ENCODE results near the gene ZNF581. TPM values are rescaled to one million over a fixed set of nuclear protein-coding genes. Genes with fewer than 3 reads are reported as not detected.

ZNF581 gene
- total and polyA plus RNA-seq, 5 donors from 2014 or later: 23.7 to 36.6 (median 33.8) TPM

GRCh38 chr19:55660404-55660803, 17.0 kb downstream of the ZNF581 start:
- Mint-ChIP-seq H3K27me3 (no peaks in the 10 kb centered on the region), H3K36me3 (peaks cover 45% of the 10 kb centered on the region), H3K4me3 (peak overlapping the region in 1 of 4 donors; percentile 79), H3K9me3 (no peaks in the 10 kb centered on the region), H3K27ac (peak overlapping the region in 1 of 3 donors; percentile 32), H3K4me1 (peaks cover 7 to 70% (median 41%) of the 10 kb centered on the region in 4 donors)
- no peak overlapping the region for H3K27ac ChIP-seq (ENCODE audit: insufficient read depth, low read length, poor library complexity, severe bottlenecking)
- DNase-seq: no peak
- H3K4me1 ChIP-seq (ENCODE audit: control insufficient read depth, insufficient read depth, low read length, poor library complexity, severe bottlenecking): peaks cover 50% of the 10 kb centered on the region
- ATAC-seq (ENCODE audit: low read depth in 2 of 2): no peak
- H3K4me3 ChIP-seq (ENCODE audit: low read depth, low read length): no peak overlapping the region
- H3K9me3 ChIP-seq (ENCODE audit: control insufficient read depth in 2 of 2, low read length in 2 of 2): no peaks in the 10 kb centered on the region
- no peaks in the 10 kb centered on the region for H3K27me3 ChIP-seq (ENCODE audit: control insufficient read depth, insufficient read depth, low read length)
- peaks cover 64% of the 10 kb centered on the region for H3K36me3 ChIP-seq (ENCODE audit: control insufficient read depth, insufficient read depth, low read length)

GRCh38 chr19:55660991-55661390, 17.5 kb downstream of the ZNF581 start:
- Mint-ChIP-seq H3K36me3 (peaks cover 44% of the 10 kb centered on the region), H3K9me3 (no peaks in the 10 kb centered on the region), H3K4me1 (peaks cover 7 to 67% (median 37%) of the 10 kb centered on the region in 4 donors), H3K4me3 (peak overlapping the region in 1 of 4 donors; percentile 79), H3K27me3 (no peaks in the 10 kb centered on the region), H3K27ac (no peak overlapping the region)
- Histone ChIP-seq H3K36me3 (ENCODE audit: control insufficient read depth, insufficient read depth, low read length) (peaks cover 67% of the 10 kb centered on the region), H3K9me3 (ENCODE audit: control insufficient read depth in 2 of 2, low read length in 2 of 2) (no peaks in the 10 kb centered on the region), H3K27me3 (ENCODE audit: control insufficient read depth, insufficient read depth, low read length) (no peaks in the 10 kb centered on the region), H3K4me1 (ENCODE audit: control insufficient read depth, insufficient read depth, low read length, poor library complexity, severe bottlenecking) (peaks cover 44% of the 10 kb centered on the region), H3K4me3 (ENCODE audit: low read depth, low read length) (no peak overlapping the region), H3K27ac (ENCODE audit: insufficient read depth, low read length, poor library complexity, severe bottlenecking) (no peak overlapping the region)
- no peak for ATAC-seq (ENCODE audit: low read depth in 2 of 2)
- DNase-seq: no peak

GRCh38 chr19:55661826-55662225, 18.4 kb downstream of the ZNF581 start:
- H3K9me3 Mint-ChIP-seq: no peaks in the 10 kb centered on the region
- Histone ChIP-seq H3K4me3 (ENCODE audit: low read depth, low read length) (no peak overlapping the region), H3K9me3 (ENCODE audit: control insufficient read depth in 2 of 2, low read length in 2 of 2) (no peaks in the 10 kb centered on the region), H3K27me3 (ENCODE audit: control insufficient read depth, insufficient read depth, low read length) (no peaks in the 10 kb centered on the region), H3K27ac (ENCODE audit: insufficient read depth, low read length, poor library complexity, severe bottlenecking) (no peak overlapping the region), H3K4me1 (ENCODE audit: control insufficient read depth, insufficient read depth, low read length, poor library complexity, severe bottlenecking) (peaks cover 36% of the 10 kb centered on the region), H3K36me3 (ENCODE audit: control insufficient read depth, insufficient read depth, low read length) (peaks cover 75% of the 10 kb centered on the region)
- DNase-seq (no peak), ATAC-seq (ENCODE audit: low read depth in 2 of 2) (no peak)
- H3K27ac Mint-ChIP-seq: peak overlapping the region in 1 of 3 donors; percentile 71
- H3K36me3 Mint-ChIP-seq: peaks cover 44% of the 10 kb centered on the region
- peaks cover 7 to 65% (median 29%) of the 10 kb centered on the region in 4 donors for H3K4me1 Mint-ChIP-seq
- peak overlapping the region in 2 of 4 donors; percentile 62 to 82 for H3K4me3 Mint-ChIP-seq
- no peaks in the 10 kb centered on the region for H3K27me3 Mint-ChIP-seq

- H3K4me1 ChIP-seq (ENCODE audit: control insufficient read depth, insufficient read depth, low read length, poor library complexity, severe bottlenecking): peaks cover 14% of the 10 kb centered on the region
- DNase-seq: no peak
- no peak overlapping the region for H3K27ac ChIP-seq (ENCODE audit: insufficient read depth, low read length, poor library complexity, severe bottlenecking)
- H3K4me3 ChIP-seq (ENCODE audit: low read depth, low read length): no peak overlapping the region
- no peak for ATAC-seq (ENCODE audit: low read depth in 2 of 2)
- H3K4me3 Mint-ChIP-seq: peak overlapping the region in 1 of 4 donors; percentile 22
- H3K36me3 ChIP-seq (ENCODE audit: control insufficient read depth, insufficient read depth, low read length): peaks cover 90% of the 10 kb centered on the region
- H3K4me1 Mint-ChIP-seq: peaks cover 0 to 57% (median 15%) of the 10 kb centered on the region in 4 donors
- H3K9me3 ChIP-seq (ENCODE audit: control insufficient read depth in 2 of 2, low read length in 2 of 2): no peaks in the 10 kb centered on the region
- no peaks in the 10 kb centered on the region for H3K27me3 ChIP-seq (ENCODE audit: control insufficient read depth, insufficient read depth, low read length)
- H3K9me3 Mint-ChIP-seq: no peaks in the 10 kb centered on the region
- peak overlapping the region in 1 of 3 donors; percentile 52 for H3K27ac Mint-ChIP-seq
- peaks cover 37% of the 10 kb centered on the region for H3K36me3 Mint-ChIP-seq
- no peaks in the 10 kb centered on the region for H3K27me3 Mint-ChIP-seq
These were observed 20.5 kb downstream of the ZNF581 start for GRCh38 chr19:55663846-55664536.

- Mint-ChIP-seq H3K27me3 (no peaks in the 10 kb centered on the region), H3K27ac (no peak overlapping the region), H3K4me1 (peaks cover 0 to 55% (median 17%) of the 10 kb centered on the region in 4 donors), H3K4me3 (no peak overlapping the region), H3K9me3 (no peaks in the 10 kb centered on the region), H3K36me3 (peaks cover 39% of the 10 kb centered on the region)
- H3K27me3 ChIP-seq (ENCODE audit: control insufficient read depth, insufficient read depth, low read length): no peaks in the 10 kb centered on the region
- no peak overlapping the region for H3K27ac ChIP-seq (ENCODE audit: insufficient read depth, low read length, poor library complexity, severe bottlenecking)
- no peaks in the 10 kb centered on the region for H3K9me3 ChIP-seq (ENCODE audit: control insufficient read depth in 2 of 2, low read length in 2 of 2)
- DNase-seq (no peak), ATAC-seq (ENCODE audit: low read depth in 2 of 2) (no peak)
- peaks cover 86% of the 10 kb centered on the region for H3K36me3 ChIP-seq (ENCODE audit: control insufficient read depth, insufficient read depth, low read length)
- no peak overlapping the region for H3K4me3 ChIP-seq (ENCODE audit: low read depth, low read length)
- H3K4me1 ChIP-seq (ENCODE audit: control insufficient read depth, insufficient read depth, low read length, poor library complexity, severe bottlenecking): peaks cover 11% of the 10 kb centered on the region
These were observed 23.0 kb downstream of the ZNF581 start for GRCh38 chr19:55666343-55667005.

GRCh38 chr19:55667006-55667381, 23.5 kb downstream of the ZNF581 start:
- H3K4me3 Mint-ChIP-seq: no peak overlapping the region

GRCh38 chr19:55667511-55667910, 24.1 kb downstream of the ZNF581 start:
- DNase-seq (no peak), ATAC-seq (ENCODE audit: low read depth in 2 of 2) (no peak)
- H3K36me3 Mint-ChIP-seq: peaks cover 38% of the 10 kb centered on the region
- Histone ChIP-seq H3K9me3 (ENCODE audit: control insufficient read depth in 2 of 2, low read length in 2 of 2) (no peaks in the 10 kb centered on the region), H3K27me3 (ENCODE audit: control insufficient read depth, insufficient read depth, low read length) (no peaks in the 10 kb centered on the region), H3K4me1 (ENCODE audit: control insufficient read depth, insufficient read depth, low read length, poor library complexity, severe bottlenecking) (peaks cover 11% of the 10 kb centered on the region), H3K27ac (ENCODE audit: insufficient read depth, low read length, poor library complexity, severe bottlenecking) (no peak overlapping the region), H3K36me3 (ENCODE audit: control insufficient read depth, insufficient read depth, low read length) (peaks cover 84% of the 10 kb centered on the region), H3K4me3 (ENCODE audit: low read depth, low read length) (no peak overlapping the region)
- H3K27ac Mint-ChIP-seq: no peak overlapping the region
- peaks cover 5 to 55% (median 16%) of the 10 kb centered on the region in 4 donors for H3K4me1 Mint-ChIP-seq
- no peak overlapping the region for H3K4me3 Mint-ChIP-seq
- H3K9me3 Mint-ChIP-seq: no peaks in the 10 kb centered on the region
- no peaks in the 10 kb centered on the region for H3K27me3 Mint-ChIP-seq

More at GRCh38 chr19:55667006-55667381, 23.5 kb downstream of the ZNF581 start:
- Mint-ChIP-seq H3K4me1 (peaks cover under 1 to 52% (median 16%) of the 10 kb centered on the region in 4 donors), H3K9me3 (no peaks in the 10 kb centered on the region), H3K36me3 (peaks cover 35% of the 10 kb centered on the region), H3K27me3 (no peaks in the 10 kb centered on the region), H3K27ac (no peak overlapping the region)
- ATAC-seq (ENCODE audit: low read depth in 2 of 2) (no peak), DNase-seq (no peak)
- H3K4me3 ChIP-seq (ENCODE audit: low read depth, low read length): no peak overlapping the region
- peaks cover 82% of the 10 kb centered on the region for H3K36me3 ChIP-seq (ENCODE audit: control insufficient read depth, insufficient read depth, low read length)
- no peak overlapping the region for H3K27ac ChIP-seq (ENCODE audit: insufficient read depth, low read length, poor library complexity, severe bottlenecking)
- H3K27me3 ChIP-seq (ENCODE audit: control insufficient read depth, insufficient read depth, low read length): no peaks in the 10 kb centered on the region
- H3K9me3 ChIP-seq (ENCODE audit: control insufficient read depth in 2 of 2, low read length in 2 of 2): no peaks in the 10 kb centered on the region
- H3K4me1 ChIP-seq (ENCODE audit: control insufficient read depth, insufficient read depth, low read length, poor library complexity, severe bottlenecking): peaks cover 11% of the 10 kb centered on the region
